Activated naive CD4-positive, alpha-beta T cell treated with anti-CD3 and anti-CD28 coated beads for 36 hours (primary cell): ENCODE measurements around the gene CARS2. TPM values are rescaled to one million over a fixed set of nuclear protein-coding genes. Genes with fewer than 3 reads are reported as not detected.
"Not testable (repeated sequence)": the region's sequence is repeated elsewhere in the genome, so short reads cannot be mapped to it uniquely, and the experiment has no call there.

Experiments
- CTCF ChIA-PET: fragments of 350-600 bp; sonication (Branson Sonifier 250); formaldehyde crosslinking; loops from one replicate; lab custom pipeline; 2021; ENCODE audit warnings: antibody characterized with exemption; lab: Charles Lee
- DNase-seq: peaks from one replicate; pipeline ENCODE4 v3.0.0-alpha.2; 2020
- H3K27ac Mint-ChIP-seq: one replicate; pipeline ENCODE4 v1.8.0; 2021; ENCODE audit warnings: mild to moderate bottlenecking, mixed read lengths
- H3K27me3 Mint-ChIP-seq: one replicate; pipeline ENCODE4 v1.8.0; 2021; ENCODE audit warnings: low read depth, mixed read lengths
- H3K36me3 Mint-ChIP-seq: one replicate; pipeline ENCODE4 v1.8.0; 2021; ENCODE audit warnings: low read depth, mixed read lengths
- H3K4me1 Mint-ChIP-seq: one replicate; pipeline ENCODE4 v1.8.0; 2021; ENCODE audit warnings: low read depth, mixed read lengths
- H3K4me3 Mint-ChIP-seq: one replicate; pipeline ENCODE4 v1.8.0; 2021; ENCODE audit warnings: mild to moderate bottlenecking, moderate library complexity, mixed read lengths
- H3K9me3 Mint-ChIP-seq: one replicate; pipeline ENCODE4 v1.8.0; 2021; ENCODE audit warnings: mixed read lengths
- intact Hi-C: fragments of 100-400 bp; cut with micrococcal nuclease; formaldehyde crosslinking; loops from one replicate; pipeline ENCODE4 v1.15.1; 2023
- total RNA-seq, 2 experiments: library from RNA; stranded (reverse); gene quantifications; one replicate each; pipeline ENCODE4 v1.2.3, GENCODE V29; 2021

CARS2 gene
- total RNA-seq, 2 experiments from 2014 or later: 42.4 to 44.2 TPM

GRCh38 chr13:110676595-110677587 lies 29.0 kb downstream of the CARS2 start:
- intact Hi-C loops: no loop called here
- no peak overlapping the region for H3K27ac Mint-ChIP-seq
- CTCF ChIA-PET: no interaction called here
- H3K4me1 Mint-ChIP-seq: peaks cover 22% of the 10 kb centered on the region
- no peaks in the 10 kb centered on the region for H3K27me3 Mint-ChIP-seq
- peaks cover 56% of the 10 kb centered on the region for H3K36me3 Mint-ChIP-seq
- no peak overlapping the region for H3K4me3 Mint-ChIP-seq
- DNase-seq: no peak
- H3K9me3 Mint-ChIP-seq: peaks cover 2% of the 10 kb centered on the region

- H3K27ac Mint-ChIP-seq, H3K9me3 Mint-ChIP-seq, DNase-seq, H3K4me3 Mint-ChIP-seq, H3K27me3 Mint-ChIP-seq, intact Hi-C loops, CTCF ChIA-PET: not testable (repeated sequence)
- Mint-ChIP-seq H3K4me1 (peaks cover 29% of the 10 kb centered on the region), H3K36me3 (peaks cover 59% of the 10 kb centered on the region)
Observed at GRCh38 chr13:110669814-110670213, 36.1 kb downstream of the CARS2 start.

- DNase-seq: no peak
- H3K4me3 Mint-ChIP-seq: no peak overlapping the region
- peaks cover 52% of the 10 kb centered on the region for H3K36me3 Mint-ChIP-seq
- no peaks in the 10 kb centered on the region for H3K27me3 Mint-ChIP-seq
- CTCF ChIA-PET: no interaction called here
- intact Hi-C loops: no loop called here
- no peak overlapping the region for H3K27ac Mint-ChIP-seq
- H3K9me3 Mint-ChIP-seq: no peaks in the 10 kb centered on the region
- peaks cover 24% of the 10 kb centered on the region for H3K4me1 Mint-ChIP-seq
Observed at GRCh38 chr13:110669036-110669435, 36.9 kb downstream of the CARS2 start.

- Mint-ChIP-seq H3K4me3 (no peak overlapping the region), H3K9me3 (peaks cover 6% of the 10 kb centered on the region), H3K36me3 (peaks cover 65% of the 10 kb centered on the region), H3K27me3 (no peaks in the 10 kb centered on the region), H3K4me1 (peaks cover 5% of the 10 kb centered on the region), H3K27ac (no peak overlapping the region)
- CTCF ChIA-PET: interaction anchor here (1.2 to 1.3 kb wide), 2 partner anchors 15 to 210 kb away, joined by 4 read pairs; no protein-coding TSS in a partner anchor
- no peak for DNase-seq
- intact Hi-C loops: no loop called here
Observed at GRCh38 chr13:110666255-110666533, 39.7 kb downstream of the CARS2 start.

GRCh38 chr13:110665491-110666254 lies 40.2 kb downstream of the CARS2 start:
- Mint-ChIP-seq H3K4me1 (peaks cover 5% of the 10 kb centered on the region), H3K27me3 (no peaks in the 10 kb centered on the region), H3K27ac (no peak overlapping the region), H3K9me3 (peaks cover 7% of the 10 kb centered on the region), H3K36me3 (peaks cover 63% of the 10 kb centered on the region), H3K4me3 (no peak overlapping the region)
- intact Hi-C loops: no loop called here
- CTCF ChIA-PET: no interaction called here
- no peak for DNase-seq

- intact Hi-C loops: no loop called here
- Mint-ChIP-seq H3K27ac (no peak overlapping the region), H3K36me3 (peaks cover 63% of the 10 kb centered on the region), H3K9me3 (peaks cover 7% of the 10 kb centered on the region), H3K27me3 (no peaks in the 10 kb centered on the region), H3K4me3 (no peak overlapping the region), H3K4me1 (peaks cover 10% of the 10 kb centered on the region)
- CTCF ChIA-PET: no interaction called here
- no peak for DNase-seq
Observed at GRCh38 chr13:110664673-110665072, 41.2 kb downstream of the CARS2 start.

GRCh38 chr13:110664041-110664440 lies 41.9 kb downstream of the CARS2 start:
- peaks cover 63% of the 10 kb centered on the region for H3K36me3 Mint-ChIP-seq
- DNase-seq: no peak
- H3K9me3 Mint-ChIP-seq: peaks cover 7% of the 10 kb centered on the region
- H3K27ac Mint-ChIP-seq: no peak overlapping the region
- CTCF ChIA-PET: no interaction called here
- H3K4me1 Mint-ChIP-seq: peaks cover 16% of the 10 kb centered on the region
- H3K4me3 Mint-ChIP-seq: no peak overlapping the region
- intact Hi-C loops: no loop called here
- no peaks in the 10 kb centered on the region for H3K27me3 Mint-ChIP-seq

- peaks cover 7% of the 10 kb centered on the region for H3K9me3 Mint-ChIP-seq
- CTCF ChIA-PET: no interaction called here
- peaks cover 65% of the 10 kb centered on the region for H3K36me3 Mint-ChIP-seq
- H3K4me1 Mint-ChIP-seq: peaks cover 21% of the 10 kb centered on the region
- H3K4me3 Mint-ChIP-seq: no peak overlapping the region
- H3K27ac Mint-ChIP-seq: no peak overlapping the region
- H3K27me3 Mint-ChIP-seq: no peaks in the 10 kb centered on the region
- no peak for DNase-seq
- intact Hi-C loops: no loop called here
Observed at GRCh38 chr13:110663491-110663890, 42.4 kb downstream of the CARS2 start.

GRCh38 chr13:110662777-110663443 lies 43.0 kb downstream of the CARS2 start:
- no peak for DNase-seq
- CTCF ChIA-PET: no interaction called here
- Mint-ChIP-seq H3K27ac (no peak overlapping the region), H3K9me3 (peaks cover 7% of the 10 kb centered on the region), H3K4me1 (peaks cover 25% of the 10 kb centered on the region), H3K36me3 (peaks cover 68% of the 10 kb centered on the region), H3K4me3 (no peak overlapping the region), H3K27me3 (no peaks in the 10 kb centered on the region)
- intact Hi-C loops: no loop called here

- H3K4me3 Mint-ChIP-seq: no peak overlapping the region
- H3K4me1 Mint-ChIP-seq: peaks cover 29% of the 10 kb centered on the region
- H3K36me3 Mint-ChIP-seq: peaks cover 69% of the 10 kb centered on the region
- H3K27me3 Mint-ChIP-seq: no peaks in the 10 kb centered on the region
- CTCF ChIA-PET: no interaction called here
- intact Hi-C loops: no loop called here
- no peak overlapping the region for H3K27ac Mint-ChIP-seq
- H3K9me3 Mint-ChIP-seq: peaks cover 7% of the 10 kb centered on the region
- no peak for DNase-seq
Observed at GRCh38 chr13:110662091-110662490, 43.8 kb downstream of the CARS2 start.

- peaks cover 7% of the 10 kb centered on the region for H3K9me3 Mint-ChIP-seq
- peaks cover 63% of the 10 kb centered on the region for H3K36me3 Mint-ChIP-seq
- H3K27me3 Mint-ChIP-seq: no peaks in the 10 kb centered on the region
- intact Hi-C loops: no loop called here
- H3K4me3 Mint-ChIP-seq: no peak overlapping the region
- H3K27ac Mint-ChIP-seq: no peak overlapping the region
- CTCF ChIA-PET: interaction anchor here (1.2 kb wide), 1 partner anchor 157 kb away, joined by 4 read pairs; no protein-coding TSS in a partner anchor
- no peak for DNase-seq
- H3K4me1 Mint-ChIP-seq: peaks cover 31% of the 10 kb centered on the region
Observed at GRCh38 chr13:110661256-110661655, 44.7 kb downstream of the CARS2 start.
